Measurements from ENCODE around the gene MAGI3.

DNA sequence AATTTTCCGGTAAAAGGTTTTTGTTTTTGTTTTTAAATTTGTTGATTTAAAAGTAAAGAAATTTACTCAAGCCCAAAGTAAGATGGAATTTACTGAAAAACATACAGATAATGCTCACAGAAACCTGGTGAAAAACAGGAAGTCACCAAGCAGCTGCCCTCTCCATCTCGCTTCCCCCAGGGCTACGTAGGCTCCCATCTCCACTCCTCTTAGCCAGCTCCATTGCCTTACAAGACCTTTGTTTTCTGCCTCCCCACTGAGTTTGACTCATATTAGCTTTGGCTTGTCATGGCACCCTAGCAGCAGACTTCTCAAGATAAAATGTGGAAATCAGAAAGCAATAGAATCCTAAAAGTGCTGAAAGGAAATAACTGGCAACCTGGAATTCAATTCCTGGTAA lies 311.1 kb downstream of the MAGI3 start:
- TF ChIP-seq EP300 (IDR thresholded peaks at IDR 0.05) = no peak
- TF ChIP-seq, protein P1, sequence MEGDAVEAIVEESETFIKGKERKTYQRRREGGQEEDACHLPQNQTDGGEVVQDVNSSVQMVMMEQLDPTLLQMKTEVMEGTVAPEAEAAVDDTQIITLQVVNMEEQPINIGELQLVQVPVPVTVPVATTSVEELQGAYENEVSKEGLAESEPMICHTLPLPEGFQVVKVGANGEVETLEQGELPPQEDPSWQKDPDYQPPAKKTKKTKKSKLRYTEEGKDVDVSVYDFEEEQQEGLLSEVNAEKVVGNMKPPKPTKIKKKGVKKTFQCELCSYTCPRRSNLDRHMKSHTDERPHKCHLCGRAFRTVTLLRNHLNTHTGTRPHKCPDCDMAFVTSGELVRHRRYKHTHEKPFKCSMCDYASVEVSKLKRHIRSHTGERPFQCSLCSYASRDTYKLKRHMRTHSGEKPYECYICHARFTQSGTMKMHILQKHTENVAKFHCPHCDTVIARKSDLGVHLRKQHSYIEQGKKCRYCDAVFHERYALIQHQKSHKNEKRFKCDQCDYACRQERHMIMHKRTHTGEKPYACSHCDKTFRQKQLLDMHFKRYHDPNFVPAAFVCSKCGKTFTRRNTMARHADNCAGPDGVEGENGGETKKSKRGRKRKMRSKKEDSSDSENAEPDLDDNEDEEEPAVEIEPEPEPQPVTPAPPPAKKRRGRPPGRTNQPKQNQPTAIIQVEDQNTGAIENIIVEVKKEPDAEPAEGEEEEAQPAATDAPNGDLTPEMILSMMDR (IDR thresholded peaks at IDR 0.05) = no peak
- TF ChIP-seq POLR2A (IDR thresholded peaks at IDR 0.05) = no peak
